GM18499 (cell line): ENCODE results near the gene OAS1.
"Not testable (repeated sequence)": the region's sequence is repeated elsewhere in the genome, so short reads cannot be mapped to it uniquely, and the experiment has no call there.

Experiments
- ATAC-seq: cut with Tn5 transposase; IDR thresholded peaks from one replicate; pipeline ENCODE4 v1.9.1; 2021; ENCODE audit warnings: moderate number of reproducible peaks; ENCODE audit not compliant: insufficient read depth, unreplicated experiment

OAS1 gene

DNA sequence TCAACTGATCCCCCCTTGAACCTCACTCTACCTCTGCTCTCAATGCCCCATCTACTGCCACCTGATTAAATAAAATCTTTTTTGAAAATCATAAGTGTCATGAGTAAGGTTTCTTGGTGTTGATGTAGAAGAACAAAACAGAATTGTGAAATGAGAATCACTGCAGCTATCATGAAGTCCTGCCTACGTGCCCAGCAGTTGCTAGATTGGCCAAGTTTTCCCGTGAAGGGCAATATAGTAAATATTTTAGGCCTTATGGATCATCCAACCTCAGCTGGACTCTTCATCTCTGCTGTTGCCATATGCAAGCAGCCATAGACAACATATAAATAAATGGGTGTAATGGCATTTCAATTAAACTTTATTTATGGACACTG lies 26.4 kb downstream of the OAS1 start:
- ATAC-seq: no peak

- no peak for ATAC-seq
Observed at GRCh38 chr12:112936264-112936663, 29.5 kb downstream of the OAS1 start.

- no peak for ATAC-seq
Observed at GRCh38 chr12:112936927-112937326, 30.2 kb downstream of the OAS1 start.

- no peak for ATAC-seq
Observed at GRCh38 chr12:112937741-112938719, 31.3 kb downstream of the OAS1 start, which contains the start of gene OAS3. Gene OAS3 (plus strand): TSS chr12:112938474. CDS start chr12:112938531, 57 bp downstream.

GRCh38 chr12:112938751-112939150 lies 32.0 kb downstream of the OAS1 start:
- ATAC-seq: no peak

DNA sequence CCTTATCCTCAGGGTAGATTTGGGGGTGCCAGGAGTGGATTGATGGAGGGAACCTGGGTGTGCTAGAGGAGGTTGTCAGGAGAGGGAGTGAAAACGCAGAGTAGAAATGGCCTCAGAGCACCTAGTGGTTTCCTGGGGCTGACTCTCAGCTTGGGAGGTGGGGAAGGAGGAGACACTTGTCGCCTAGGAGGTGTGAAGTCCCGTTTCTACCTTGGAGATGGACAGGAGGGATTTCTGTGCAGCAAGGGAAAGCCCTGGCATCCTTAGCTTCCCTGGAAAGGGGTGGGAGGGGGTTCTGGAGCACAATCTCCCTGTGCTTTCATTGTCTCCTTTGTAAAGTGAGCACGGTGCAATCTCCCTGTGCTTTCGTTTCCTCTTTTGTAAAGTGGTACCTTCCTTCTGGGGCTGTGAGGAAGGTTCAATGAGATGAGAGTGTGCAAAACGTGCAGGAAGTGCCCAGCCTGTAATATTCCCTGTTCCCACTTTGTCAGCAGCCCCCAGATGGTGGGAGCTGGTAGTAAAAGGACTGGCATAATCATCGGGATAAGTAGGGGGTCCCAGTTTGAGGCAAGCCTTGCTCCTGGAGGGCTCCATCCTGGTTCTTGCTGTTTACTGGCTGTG lies 33.1 kb downstream of the OAS1 start:
- no peak for ATAC-seq

DNA sequence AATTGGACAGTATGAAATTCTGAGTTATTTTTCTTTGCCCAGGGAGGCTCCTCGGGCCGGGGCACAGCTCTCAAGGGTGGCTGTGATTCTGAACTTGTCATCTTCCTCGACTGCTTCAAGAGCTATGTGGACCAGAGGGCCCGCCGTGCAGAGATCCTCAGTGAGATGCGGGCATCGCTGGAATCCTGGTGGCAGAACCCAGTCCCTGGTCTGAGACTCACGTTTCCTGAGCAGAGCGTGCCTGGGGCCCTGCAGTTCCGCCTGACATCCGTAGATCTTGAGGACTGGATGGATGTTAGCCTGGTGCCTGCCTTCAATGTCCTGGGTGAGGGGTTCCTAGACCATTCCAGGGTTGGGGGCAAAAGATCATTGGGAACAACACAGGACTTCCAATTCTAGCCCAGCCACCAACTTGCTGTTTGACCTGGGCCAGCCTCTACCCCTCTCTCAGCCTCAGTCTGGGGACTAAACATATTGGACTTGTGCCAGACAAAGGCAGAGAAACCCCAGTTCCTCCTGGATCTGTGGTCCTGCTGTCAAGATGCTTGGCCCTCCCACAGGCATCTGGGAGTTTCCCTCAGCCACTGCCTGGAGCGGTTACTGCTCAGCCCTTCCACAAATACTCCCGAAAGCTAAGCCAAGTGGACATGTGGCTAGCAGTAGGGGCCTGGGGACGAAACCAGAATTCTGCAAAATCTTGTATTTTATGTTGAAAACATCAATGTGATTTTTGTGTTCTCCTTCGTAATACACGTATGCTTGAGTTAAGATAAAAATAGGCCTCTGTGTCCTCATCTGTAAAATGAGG lies 35.0 kb downstream of the OAS1 start:
- ATAC-seq: no peak

- ATAC-seq: no peak
Observed at GRCh38 chr12:112942572-112942971, 35.8 kb downstream of the OAS1 start.

DNA sequence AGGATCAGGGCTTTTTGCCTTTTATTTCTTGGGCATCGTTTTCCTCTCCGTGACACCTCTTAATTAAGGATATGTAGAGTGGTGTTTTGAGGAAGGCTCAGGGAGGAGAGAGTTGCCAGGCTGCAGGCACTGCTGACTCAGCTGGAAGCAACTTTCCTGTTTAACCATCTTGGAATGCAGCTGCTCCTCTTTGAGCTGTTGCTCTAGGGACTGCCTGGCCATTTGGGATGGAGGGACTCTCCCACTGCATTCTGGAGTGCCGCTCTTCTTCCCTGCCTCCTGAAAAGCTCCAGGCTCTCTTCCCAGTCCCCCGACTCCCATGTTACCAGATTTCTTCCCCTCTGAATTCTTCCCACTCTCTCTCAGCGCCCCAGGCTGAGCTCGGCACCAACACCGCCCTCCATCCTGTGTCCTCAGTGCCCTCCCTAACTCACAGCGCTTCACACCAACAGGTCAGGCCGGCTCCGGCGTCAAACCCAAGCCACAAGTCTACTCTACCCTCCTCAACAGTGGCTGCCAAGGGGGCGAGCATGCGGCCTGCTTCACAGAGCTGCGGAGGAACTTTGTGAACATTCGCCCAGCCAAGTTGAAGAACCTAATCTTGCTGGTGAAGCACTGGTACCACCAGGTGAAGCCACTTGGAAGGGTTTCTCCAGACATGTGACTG lies 37.4 kb downstream of the OAS1 start:
- ATAC-seq: no peak

GRCh38 chr12:112945515-112945914 lies 38.8 kb downstream of the OAS1 start:
- no peak for ATAC-seq

GRCh38 chr12:112946236-112947000 lies 39.7 kb downstream of the OAS1 start:
- no peak for ATAC-seq

- no peak for ATAC-seq
Observed at GRCh38 chr12:112947314-112947713, 40.6 kb downstream of the OAS1 start.

GRCh38 chr12:112947761-112948160 lies 41.0 kb downstream of the OAS1 start:
- no peak for ATAC-seq

DNA sequence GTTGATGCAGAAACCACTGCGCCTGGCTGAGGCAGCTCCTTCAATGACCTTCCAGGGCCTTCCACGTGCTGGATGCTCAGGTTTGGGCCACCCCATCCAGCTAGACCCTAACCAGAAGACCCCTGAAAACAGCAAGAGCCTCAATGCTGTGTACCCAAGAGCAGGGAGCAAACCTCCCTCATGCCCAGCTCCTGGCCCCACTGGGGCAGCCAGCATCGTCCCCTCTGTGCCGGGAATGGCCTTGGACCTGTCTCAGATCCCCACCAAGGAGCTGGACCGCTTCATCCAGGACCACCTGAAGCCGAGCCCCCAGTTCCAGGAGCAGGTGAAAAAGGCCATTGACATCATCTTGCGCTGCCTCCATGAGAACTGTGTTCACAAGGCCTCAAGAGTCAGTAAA lies 42.0 kb downstream of the OAS1 start:
- ATAC-seq: no peak

DNA sequence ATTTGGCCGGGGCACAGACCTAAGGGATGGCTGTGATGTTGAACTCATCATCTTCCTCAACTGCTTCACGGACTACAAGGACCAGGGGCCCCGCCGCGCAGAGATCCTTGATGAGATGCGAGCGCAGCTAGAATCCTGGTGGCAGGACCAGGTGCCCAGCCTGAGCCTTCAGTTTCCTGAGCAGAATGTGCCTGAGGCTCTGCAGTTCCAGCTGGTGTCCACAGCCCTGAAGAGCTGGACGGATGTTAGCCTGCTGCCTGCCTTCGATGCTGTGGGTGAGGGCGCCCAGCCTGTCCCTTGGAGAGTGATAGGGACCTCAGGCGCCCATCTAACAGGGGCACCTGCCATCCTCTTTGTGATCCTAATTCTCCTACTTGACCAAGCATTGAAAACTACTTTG lies 43.9 kb downstream of the OAS1 start:
- no peak for ATAC-seq

GRCh38 chr12:112957125-112957524 lies 50.4 kb downstream of the OAS1 start:
- not testable (repeated sequence) for ATAC-seq

- no peak for ATAC-seq
Observed at GRCh38 chr12:112961074-112961473, 54.3 kb downstream of the OAS1 start.

DNA sequence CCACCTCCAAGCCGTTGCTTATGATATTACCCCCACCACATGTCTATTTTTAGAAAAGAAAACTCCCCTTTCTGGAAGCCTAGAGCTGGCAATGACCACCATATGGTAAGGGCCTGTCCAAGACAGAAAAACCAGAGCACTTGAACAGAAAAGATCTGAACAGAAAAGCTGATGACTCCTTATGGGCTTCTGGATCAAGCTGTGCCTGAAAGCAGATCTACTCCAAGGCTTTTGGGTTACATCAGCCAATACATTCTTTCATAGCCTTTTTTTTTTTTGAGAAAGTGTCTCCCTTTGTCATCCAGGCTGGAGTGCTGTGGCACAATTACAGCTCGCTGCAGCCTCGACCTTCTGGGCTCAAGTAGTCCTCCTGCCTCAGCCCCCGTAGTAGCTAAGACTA lies 54.8 kb downstream of the OAS1 start:
- ATAC-seq: no peak

DNA sequence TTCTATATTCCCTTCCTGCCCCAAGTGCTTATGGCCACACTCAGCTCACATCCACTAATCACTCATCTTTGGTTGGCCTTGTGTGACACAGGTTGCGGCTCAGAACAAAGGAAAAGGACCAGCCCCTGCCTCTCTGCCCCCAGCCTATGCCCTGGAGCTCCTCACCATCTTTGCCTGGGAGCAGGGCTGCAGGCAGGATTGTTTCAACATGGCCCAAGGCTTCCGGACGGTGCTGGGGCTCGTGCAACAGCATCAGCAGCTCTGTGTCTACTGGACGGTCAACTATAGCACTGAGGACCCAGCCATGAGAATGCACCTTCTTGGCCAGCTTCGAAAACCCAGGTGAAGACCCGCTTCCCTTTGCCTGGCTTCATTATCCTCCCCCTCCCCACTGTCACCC lies 55.8 kb downstream of the OAS1 start:
- ATAC-seq: no peak
